ENCODE data around the gene LRCH1. TPM values are rescaled to one million over a fixed set of nuclear protein-coding genes. Genes with fewer than 3 reads are reported as not detected.

LRCH1 gene
- total and polyA plus RNA-seq, 2 of the 13 experiments (the other 11 are each of a cell fraction or from before 2014, with no cell fraction given) = 4.1 to 12.6 TPM

GRCh38 chr13:46666727-46667456 lies 113.9 kb downstream of the LRCH1 start (continued):
- TF ChIP-seq, protein P1, sequence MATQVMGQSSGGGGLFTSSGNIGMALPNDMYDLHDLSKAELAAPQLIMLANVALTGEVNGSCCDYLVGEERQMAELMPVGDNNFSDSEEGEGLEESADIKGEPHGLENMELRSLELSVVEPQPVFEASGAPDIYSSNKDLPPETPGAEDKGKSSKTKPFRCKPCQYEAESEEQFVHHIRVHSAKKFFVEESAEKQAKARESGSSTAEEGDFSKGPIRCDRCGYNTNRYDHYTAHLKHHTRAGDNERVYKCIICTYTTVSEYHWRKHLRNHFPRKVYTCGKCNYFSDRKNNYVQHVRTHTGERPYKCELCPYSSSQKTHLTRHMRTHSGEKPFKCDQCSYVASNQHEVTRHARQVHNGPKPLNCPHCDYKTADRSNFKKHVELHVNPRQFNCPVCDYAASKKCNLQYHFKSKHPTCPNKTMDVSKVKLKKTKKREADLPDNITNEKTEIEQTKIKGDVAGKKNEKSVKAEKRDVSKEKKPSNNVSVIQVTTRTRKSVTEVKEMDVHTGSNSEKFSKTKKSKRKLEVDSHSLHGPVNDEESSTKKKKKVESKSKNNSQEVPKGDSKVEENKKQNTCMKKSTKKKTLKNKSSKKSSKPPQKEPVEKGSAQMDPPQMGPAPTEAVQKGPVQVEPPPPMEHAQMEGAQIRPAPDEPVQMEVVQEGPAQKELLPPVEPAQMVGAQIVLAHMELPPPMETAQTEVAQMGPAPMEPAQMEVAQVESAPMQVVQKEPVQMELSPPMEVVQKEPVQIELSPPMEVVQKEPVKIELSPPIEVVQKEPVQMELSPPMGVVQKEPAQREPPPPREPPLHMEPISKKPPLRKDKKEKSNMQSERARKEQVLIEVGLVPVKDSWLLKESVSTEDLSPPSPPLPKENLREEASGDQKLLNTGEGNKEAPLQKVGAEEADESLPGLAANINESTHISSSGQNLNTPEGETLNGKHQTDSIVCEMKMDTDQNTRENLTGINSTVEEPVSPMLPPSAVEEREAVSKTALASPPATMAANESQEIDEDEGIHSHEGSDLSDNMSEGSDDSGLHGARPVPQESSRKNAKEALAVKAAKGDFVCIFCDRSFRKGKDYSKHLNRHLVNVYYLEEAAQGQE (IDR thresholded peaks at IDR 0.05; ENCODE audit: borderline replicate concordance in 1 of 2, low read depth in 1 of 2, low read length in 2 of 2) = no peak
- TF ChIP-seq SIN3A (IDR thresholded peaks at IDR 0.05; ENCODE audit: borderline replicate concordance, low read depth, low read length) = no peak
- TF ChIP-seq ZNF329 (CRISPR knock-in tag; IDR thresholded peaks at IDR 0.05; ENCODE audit: low read depth) = no peak

- Histone ChIP-seq H3K27ac (ENCODE audit: extremely low read length, insufficient read depth, low read length) (no peak overlapping the region), H3K9ac (ENCODE audit: insufficient read depth, low read depth, low read length) (no peak overlapping the region), H3K79me2 (ENCODE audit: insufficient read depth, low read length) (peaks cover 22% of the 10 kb centered on the region), H3K27me3 (ENCODE audit: control insufficient read depth in 1 of 2, insufficient read depth in 2 of 2, low read length in 2 of 2) (no peaks in the 10 kb centered on the region), H3K36me3 (replicated peaks in 1 of 2; ENCODE audit: control insufficient read depth in 1 of 2, insufficient read depth in 2 of 2, low read length in 2 of 2) (peaks cover 11 to 15% of the 10 kb centered on the region in 2 experiments; a peak in 3 of 5 replicates), H3K4me3 (replicated peaks in 1 of 3; ENCODE audit: insufficient read depth in 1 of 3, low read depth in 2 of 3, low read length in 3 of 3) (no peak overlapping the region), H2AFZ (ENCODE audit: low read length) (no peak overlapping the region), H3K4me2 (ENCODE audit: low read depth, low read length) (no peak overlapping the region), H3K9me3 (ENCODE audit: low read length) (no peaks in the 10 kb centered on the region), H4K20me1 (ENCODE audit: insufficient read depth, low read length) (no peaks in the 10 kb centered on the region), H3K4me1 (ENCODE audit: insufficient read depth, low read length) (peaks cover 44% of the 10 kb centered on the region)
- BruUV-seq (replicated peaks) = no TSS peak
- ChIA-PET CTCF (ENCODE audit: low intra/inter-chr PET ratio, low total read pairs) (no interaction called here), POLR2A (interaction anchor here (0.6 kb wide), 1 partner anchor 17 kb away, joined by 3 read pairs; no protein-coding TSS in a partner anchor)
- ATAC-seq = no peak
- intact Hi-C loops (cut with micrococcal nuclease; ENCODE audit: unreplicated experiment) (no loop called here), in situ Hi-C loops (cut with HindIII; ENCODE audit: extremely low pct_ligation_motif_present, low pct_unique_long_range_greater_than_20kb) (no loop called here)
- 98% methylated on average over 4 of the region's 4 CpGs for WGBS (ENCODE audit: low lambda C conversion rate)
- no peak for FAIRE-seq
- TF ChIP-seq ZNF292 (CRISPR knock-in tag; IDR thresholded peaks at IDR 0.05; ENCODE audit: borderline replicate concordance, low read depth) (no peak), SETDB1 (CRISPR knock-in tag; IDR thresholded peaks at IDR 0.05; ENCODE audit: borderline replicate concordance) (no peak), KMT2A (CRISPR knock-in tag; IDR thresholded peaks at IDR 0.05) (no peak), ZNF687 (CRISPR knock-in tag; IDR thresholded peaks at IDR 0.05) (no peak)
- DNase-seq (ENCODE audit: low spot score) = no peak
Measured at GRCh38 chr13:46667687-46668281, 114.8 kb downstream of the LRCH1 start.

Data from HepG2 (cell line).